ENCODE data around the gene ACCS.

Gene ACCS

DNA sequence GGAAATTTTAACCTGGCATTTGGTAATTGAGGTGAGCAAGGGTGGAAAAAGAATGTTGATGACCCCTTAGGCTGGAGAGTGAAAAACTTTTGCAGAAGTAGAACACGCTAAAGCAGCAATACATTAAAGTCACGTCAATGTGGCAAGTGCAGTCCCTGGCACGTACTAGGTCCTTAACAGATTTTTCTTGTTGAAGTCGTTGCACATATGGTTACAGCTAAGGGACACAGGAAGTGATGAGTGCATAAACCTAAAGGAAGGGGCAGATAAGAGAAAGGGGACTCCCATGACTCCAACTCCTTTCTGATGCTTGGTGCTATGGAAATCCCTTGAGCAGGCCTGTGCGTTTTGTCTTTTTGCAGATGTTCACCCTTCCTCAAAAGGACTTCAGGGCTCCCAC, 1.2 kb downstream of the ACCS start:
- Histone ChIP-seq H3K4me1 (ENCODE audit: control insufficient read depth in 1 of 2, insufficient read depth in 2 of 2, low read length in 2 of 2) (peaks cover 11 to 15% of the 10 kb centered on the region in 2 donors), H3K36me3 (ENCODE audit: control insufficient read depth in 1 of 2, insufficient read depth in 2 of 2, low read length in 2 of 2) (no peaks in the 10 kb centered on the region), H3K9me3 (ENCODE audit: control insufficient read depth in 1 of 2, low read length in 2 of 2) (no peaks in the 10 kb centered on the region), H3K27me3 (ENCODE audit: control insufficient read depth in 1 of 2, insufficient read depth in 2 of 2, low read length in 2 of 2) (no peaks in the 10 kb centered on the region), H3K27ac (ENCODE audit: low read depth, low read length) (no peak overlapping the region), H3K4me3 (ENCODE audit: low read depth in 1 of 2, low read length in 2 of 2) (peak overlapping the region; percentile 94 to 98), H3K9ac (ENCODE audit: low read depth in 1 of 2, low read length in 2 of 2) (no peak overlapping the region)

DNA sequence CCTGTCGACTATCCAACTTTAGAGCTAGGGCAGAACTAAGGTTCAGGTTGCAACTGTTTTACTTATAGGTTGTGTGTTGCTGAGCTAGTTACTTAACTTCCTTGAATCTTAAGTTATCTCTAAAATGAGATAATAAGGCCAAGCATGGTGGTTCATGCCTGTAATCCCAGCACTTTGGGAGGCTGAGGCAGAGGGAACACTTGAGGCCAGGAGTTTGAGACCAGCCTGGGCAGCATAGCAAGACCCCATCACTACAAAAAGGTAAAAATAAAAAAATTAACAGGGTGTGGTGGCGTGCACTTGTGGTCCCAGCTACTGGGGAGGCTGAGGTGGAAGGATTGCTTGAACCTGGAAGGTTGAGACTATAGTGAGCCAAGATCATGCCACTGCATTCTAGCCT, 2.1 kb downstream of the ACCS start:
- Histone ChIP-seq H3K27ac (ENCODE audit: low read depth, low read length) (no peak overlapping the region), H3K4me1 (ENCODE audit: control insufficient read depth in 1 of 2, insufficient read depth in 2 of 2, low read length in 2 of 2) (peaks cover 11 to 15% of the 10 kb centered on the region in 2 donors), H3K36me3 (ENCODE audit: control insufficient read depth in 1 of 2, insufficient read depth in 2 of 2, low read length in 2 of 2) (peaks cover 2% of the 10 kb centered on the region in 2 donors), H3K9ac (ENCODE audit: low read depth in 1 of 2, low read length in 2 of 2) (no peak overlapping the region), H3K9me3 (ENCODE audit: control insufficient read depth in 1 of 2, low read length in 2 of 2) (no peaks in the 10 kb centered on the region), H3K27me3 (ENCODE audit: control insufficient read depth in 1 of 2, insufficient read depth in 2 of 2, low read length in 2 of 2) (no peaks in the 10 kb centered on the region), H3K4me3 (ENCODE audit: low read depth in 1 of 2, low read length in 2 of 2) (no peak overlapping the region)

DNA sequence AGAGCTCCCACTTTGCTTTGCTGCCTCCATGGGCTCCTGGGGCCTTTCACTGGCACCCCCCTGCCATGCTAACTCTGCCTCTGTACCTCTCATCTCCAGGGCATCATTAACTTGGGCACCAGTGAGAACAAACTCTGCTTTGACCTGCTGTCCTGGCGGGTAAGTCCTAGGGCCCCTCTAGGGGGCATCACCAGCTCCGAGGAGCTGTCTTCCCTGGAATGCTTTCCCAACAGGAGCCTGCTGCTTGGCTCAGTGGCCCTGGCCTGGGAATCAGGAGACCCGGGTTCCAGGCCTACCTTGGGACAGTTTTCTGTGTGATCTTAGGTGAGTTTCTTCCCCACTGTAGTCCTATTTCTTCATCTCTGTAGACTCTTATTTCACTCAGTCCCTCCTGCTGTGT, 5.1 kb downstream of the ACCS start:
- Histone ChIP-seq H3K9me3 (ENCODE audit: control insufficient read depth in 1 of 2, low read length in 2 of 2) (no peaks in the 10 kb centered on the region), H3K36me3 (ENCODE audit: control insufficient read depth in 1 of 2, insufficient read depth in 2 of 2, low read length in 2 of 2) (peaks cover 2 to 11% of the 10 kb centered on the region in 2 donors), H3K27ac (ENCODE audit: low read depth, low read length) (no peak overlapping the region), H3K4me3 (ENCODE audit: low read depth in 1 of 2, low read length in 2 of 2) (no peak overlapping the region), H3K4me1 (ENCODE audit: control insufficient read depth in 1 of 2, insufficient read depth in 2 of 2, low read length in 2 of 2) (peaks cover 5 to 8% of the 10 kb centered on the region in 2 donors), H3K27me3 (ENCODE audit: control insufficient read depth in 1 of 2, insufficient read depth in 2 of 2, low read length in 2 of 2) (no peaks in the 10 kb centered on the region), H3K9ac (ENCODE audit: low read depth in 1 of 2, low read length in 2 of 2) (no peak overlapping the region)

GRCh38 chr11:44072757-44073658, 6.9 kb downstream of the ACCS start:
- H3K9ac ChIP-seq (ENCODE audit: low read depth in 1 of 2, low read length in 2 of 2) = no peak overlapping the region

GRCh38 chr11:44078794-44079193, 12.7 kb downstream of the ACCS start:
- H3K4me3 ChIP-seq (ENCODE audit: low read depth in 1 of 2, low read length in 2 of 2) = no peak overlapping the region
- H3K9me3 ChIP-seq (ENCODE audit: control insufficient read depth in 1 of 2, low read length in 2 of 2) = no peaks in the 10 kb centered on the region
- peaks cover 10 to 29% of the 10 kb centered on the region in 2 donors for H3K36me3 ChIP-seq (ENCODE audit: control insufficient read depth in 1 of 2, insufficient read depth in 2 of 2, low read length in 2 of 2)
- no peaks in the 10 kb centered on the region for H3K27me3 ChIP-seq (ENCODE audit: control insufficient read depth in 1 of 2, insufficient read depth in 2 of 2, low read length in 2 of 2)
- no peak overlapping the region for H3K27ac ChIP-seq (ENCODE audit: low read depth, low read length)
- no peaks in the 10 kb centered on the region for H3K4me1 ChIP-seq (ENCODE audit: control insufficient read depth in 1 of 2, insufficient read depth in 2 of 2, low read length in 2 of 2)
- H3K9ac ChIP-seq (ENCODE audit: low read depth in 1 of 2, low read length in 2 of 2) = no peak overlapping the region

More at GRCh38 chr11:44072757-44073658, 6.9 kb downstream of the ACCS start:
- Histone ChIP-seq H3K36me3 (ENCODE audit: control insufficient read depth in 1 of 2, insufficient read depth in 2 of 2, low read length in 2 of 2) (peaks cover 4 to 18% of the 10 kb centered on the region in 2 donors), H3K9me3 (ENCODE audit: control insufficient read depth in 1 of 2, low read length in 2 of 2) (no peaks in the 10 kb centered on the region), H3K27me3 (ENCODE audit: control insufficient read depth in 1 of 2, insufficient read depth in 2 of 2, low read length in 2 of 2) (no peaks in the 10 kb centered on the region), H3K27ac (ENCODE audit: low read depth, low read length) (no peak overlapping the region), H3K4me1 (ENCODE audit: control insufficient read depth in 1 of 2, insufficient read depth in 2 of 2, low read length in 2 of 2) (no peaks in the 10 kb centered on the region), H3K4me3 (ENCODE audit: low read depth in 1 of 2, low read length in 2 of 2) (no peak overlapping the region)

DNA sequence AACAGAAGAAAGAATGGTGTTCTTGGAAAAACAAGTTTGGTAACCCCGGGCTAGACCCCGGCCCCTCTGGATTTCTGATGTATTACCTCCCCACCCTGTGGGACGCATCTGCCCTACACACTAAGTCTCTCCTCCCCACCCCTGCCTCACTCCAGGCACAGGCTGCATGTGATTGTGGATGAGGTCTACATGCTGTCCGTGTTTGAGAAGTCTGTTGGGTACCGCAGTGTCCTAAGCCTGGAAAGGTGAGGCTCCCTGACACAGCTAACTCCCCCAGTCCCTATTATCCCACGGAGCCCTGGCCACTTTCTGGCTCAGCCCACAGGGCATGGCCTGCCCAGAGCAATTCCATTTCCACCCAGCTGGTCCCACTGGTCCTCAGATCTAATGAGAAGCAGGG, 13.3 kb downstream of the ACCS start:
- no peaks in the 10 kb centered on the region for H3K9me3 ChIP-seq (ENCODE audit: control insufficient read depth in 1 of 2, low read length in 2 of 2)
- no peaks in the 10 kb centered on the region for H3K4me1 ChIP-seq (ENCODE audit: control insufficient read depth in 1 of 2, insufficient read depth in 2 of 2, low read length in 2 of 2)
- no peak overlapping the region for H3K27ac ChIP-seq (ENCODE audit: low read depth, low read length)
- H3K36me3 ChIP-seq (ENCODE audit: control insufficient read depth in 1 of 2, insufficient read depth in 2 of 2, low read length in 2 of 2) = peaks cover 10 to 29% of the 10 kb centered on the region in 2 donors
- no peak overlapping the region for H3K9ac ChIP-seq (ENCODE audit: low read depth in 1 of 2, low read length in 2 of 2)
- no peak overlapping the region for H3K4me3 ChIP-seq (ENCODE audit: low read depth in 1 of 2, low read length in 2 of 2)
- H3K27me3 ChIP-seq (ENCODE audit: control insufficient read depth in 1 of 2, insufficient read depth in 2 of 2, low read length in 2 of 2) = no peaks in the 10 kb centered on the region

DNA sequence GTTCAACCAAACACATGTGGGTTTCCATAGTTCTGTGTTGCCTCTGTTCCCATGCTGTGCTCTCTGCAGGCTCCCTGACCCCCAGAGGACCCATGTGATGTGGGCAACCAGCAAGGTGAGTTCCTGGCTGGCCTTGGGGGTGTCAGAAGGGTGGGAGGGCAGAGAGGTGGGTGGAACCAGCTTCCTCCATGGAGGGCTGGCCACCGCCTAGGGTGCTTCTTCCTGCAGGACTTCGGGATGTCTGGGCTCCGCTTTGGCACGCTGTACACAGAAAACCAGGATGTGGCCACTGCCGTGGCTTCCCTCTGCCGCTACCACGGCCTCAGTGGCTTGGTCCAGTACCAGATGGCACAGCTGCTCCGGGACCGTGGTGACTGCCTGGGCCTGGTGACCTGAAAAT, 14.9 kb downstream of the ACCS start:
- no peaks in the 10 kb centered on the region for H3K4me1 ChIP-seq (ENCODE audit: control insufficient read depth in 1 of 2, insufficient read depth in 2 of 2, low read length in 2 of 2)
- no peak overlapping the region for H3K27ac ChIP-seq (ENCODE audit: low read depth, low read length)
- H3K36me3 ChIP-seq (ENCODE audit: control insufficient read depth in 1 of 2, insufficient read depth in 2 of 2, low read length in 2 of 2) = peaks cover 10 to 22% of the 10 kb centered on the region in 2 donors
- no peak overlapping the region for H3K4me3 ChIP-seq (ENCODE audit: low read depth in 1 of 2, low read length in 2 of 2)
- no peak overlapping the region for H3K9ac ChIP-seq (ENCODE audit: low read depth in 1 of 2, low read length in 2 of 2)
- no peaks in the 10 kb centered on the region for H3K9me3 ChIP-seq (ENCODE audit: control insufficient read depth in 1 of 2, low read length in 2 of 2)
- H3K27me3 ChIP-seq (ENCODE audit: control insufficient read depth in 1 of 2, insufficient read depth in 2 of 2, low read length in 2 of 2) = no peaks in the 10 kb centered on the region

- Histone ChIP-seq H3K4me1 (ENCODE audit: control insufficient read depth in 1 of 2, insufficient read depth in 2 of 2, low read length in 2 of 2) (no peaks in the 10 kb centered on the region), H3K36me3 (ENCODE audit: control insufficient read depth in 1 of 2, insufficient read depth in 2 of 2, low read length in 2 of 2) (peaks cover 10 to 19% of the 10 kb centered on the region in 2 donors), H3K27ac (ENCODE audit: low read depth, low read length) (no peak overlapping the region), H3K4me3 (ENCODE audit: low read depth in 1 of 2, low read length in 2 of 2) (no peak overlapping the region), H3K9me3 (ENCODE audit: control insufficient read depth in 1 of 2, low read length in 2 of 2) (no peaks in the 10 kb centered on the region), H3K9ac (ENCODE audit: low read depth in 1 of 2, low read length in 2 of 2) (no peak overlapping the region), H3K27me3 (ENCODE audit: control insufficient read depth in 1 of 2, insufficient read depth in 2 of 2, low read length in 2 of 2) (no peaks in the 10 kb centered on the region)
Measured at GRCh38 chr11:44082645-44083044, 16.6 kb downstream of the ACCS start.

- Histone ChIP-seq H3K9ac (ENCODE audit: low read depth in 1 of 2, low read length in 2 of 2) (no peak overlapping the region), H3K9me3 (ENCODE audit: control insufficient read depth in 1 of 2, low read length in 2 of 2) (no peaks in the 10 kb centered on the region), H3K36me3 (ENCODE audit: control insufficient read depth in 1 of 2, insufficient read depth in 2 of 2, low read length in 2 of 2) (peaks cover 7 to 15% of the 10 kb centered on the region in 2 donors), H3K4me3 (ENCODE audit: low read depth in 1 of 2, low read length in 2 of 2) (no peak overlapping the region), H3K4me1 (ENCODE audit: control insufficient read depth in 1 of 2, insufficient read depth in 2 of 2, low read length in 2 of 2) (no peaks in the 10 kb centered on the region), H3K27me3 (ENCODE audit: control insufficient read depth in 1 of 2, insufficient read depth in 2 of 2, low read length in 2 of 2) (no peaks in the 10 kb centered on the region), H3K27ac (ENCODE audit: low read depth, low read length) (no peak overlapping the region)
Measured at GRCh38 chr11:44083433-44083832, 17.4 kb downstream of the ACCS start.

- no peaks in the 10 kb centered on the region for H3K4me1 ChIP-seq (ENCODE audit: control insufficient read depth in 1 of 2, insufficient read depth in 2 of 2, low read length in 2 of 2)
- no peaks in the 10 kb centered on the region for H3K9me3 ChIP-seq (ENCODE audit: control insufficient read depth in 1 of 2, low read length in 2 of 2)
- no peak overlapping the region for H3K27ac ChIP-seq (ENCODE audit: low read depth, low read length)
- H3K9ac ChIP-seq (ENCODE audit: low read depth in 1 of 2, low read length in 2 of 2) = no peak overlapping the region
- H3K4me3 ChIP-seq (ENCODE audit: low read depth in 1 of 2, low read length in 2 of 2) = no peak overlapping the region
- no peaks in the 10 kb centered on the region for H3K27me3 ChIP-seq (ENCODE audit: control insufficient read depth in 1 of 2, insufficient read depth in 2 of 2, low read length in 2 of 2)
- peaks cover 5 to 11% of the 10 kb centered on the region in 2 donors for H3K36me3 ChIP-seq (ENCODE audit: control insufficient read depth in 1 of 2, insufficient read depth in 2 of 2, low read length in 2 of 2)
Measured at GRCh38 chr11:44083906-44084305, 17.8 kb downstream of the ACCS start.

All from duodenal mucosa (tissue), 2 donors.